NCI-H82 (cell line): ENCODE measurements around the gene FASN.
A peak's percentile ranks its signal among the peaks of the same experiment; 100 is the strongest.

Source experiments
- DNase-seq: peaks from one replicate; lab custom pipeline; 2025; lab: John Stamatoyannopoulos, UW

Gene FASN

DNA sequence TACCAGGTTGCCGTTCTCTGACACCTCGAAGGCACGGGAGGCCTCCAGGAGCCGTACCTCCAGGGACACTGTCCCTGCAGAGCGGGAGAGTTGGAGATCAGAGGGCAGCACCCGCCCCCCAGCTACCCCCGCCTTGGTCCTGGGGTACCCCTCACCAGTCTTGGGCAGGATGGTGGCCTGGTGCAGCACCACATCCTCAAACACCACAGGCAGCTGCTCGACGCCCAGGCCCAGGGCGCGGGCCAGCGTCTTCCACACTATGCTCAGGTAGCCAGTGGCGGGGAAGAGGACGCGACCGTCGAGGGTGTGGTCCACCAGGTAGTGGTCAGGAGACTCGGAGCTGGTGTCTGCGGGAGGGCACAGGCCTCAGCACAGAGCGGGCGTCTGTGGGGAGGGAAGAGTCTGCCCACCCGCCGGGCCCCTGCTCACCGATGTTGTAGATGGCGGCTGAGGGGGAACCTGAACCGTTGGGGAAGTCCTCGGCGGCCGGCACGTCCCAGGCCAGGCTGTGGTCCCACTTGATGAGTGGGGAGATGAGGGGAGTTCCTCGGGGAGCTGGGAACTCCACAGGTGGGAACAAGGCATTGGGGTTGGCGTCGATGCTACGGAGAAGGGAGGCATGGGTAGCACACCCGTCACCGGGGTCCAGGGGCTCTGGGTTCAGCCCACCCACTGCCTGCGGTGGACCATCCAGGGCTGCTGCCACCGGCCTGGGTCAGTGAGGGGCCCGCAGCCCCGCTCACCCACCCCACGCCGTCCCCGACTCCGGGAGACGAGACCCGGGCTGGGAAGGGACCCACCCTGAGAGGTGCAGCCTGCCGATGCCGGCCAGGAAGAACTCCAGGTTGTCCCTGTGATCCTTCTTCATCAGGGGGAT, 9.8 kb downstream of the FASN start:
- no peak for DNase-seq

GRCh38 chr17:82086941-82087906, 10.8 kb downstream of the FASN start:
- DNase-seq: no peak

- DNase-seq: no peak
Measured at GRCh38 chr17:82085931-82086764, 11.9 kb downstream of the FASN start.

- no peak for DNase-seq
Measured at GRCh38 chr17:82085031-82085861, 12.8 kb downstream of the FASN start.

- DNase-seq: no peak
Measured at GRCh38 chr17:82084373-82085030, 13.5 kb downstream of the FASN start.

DNA sequence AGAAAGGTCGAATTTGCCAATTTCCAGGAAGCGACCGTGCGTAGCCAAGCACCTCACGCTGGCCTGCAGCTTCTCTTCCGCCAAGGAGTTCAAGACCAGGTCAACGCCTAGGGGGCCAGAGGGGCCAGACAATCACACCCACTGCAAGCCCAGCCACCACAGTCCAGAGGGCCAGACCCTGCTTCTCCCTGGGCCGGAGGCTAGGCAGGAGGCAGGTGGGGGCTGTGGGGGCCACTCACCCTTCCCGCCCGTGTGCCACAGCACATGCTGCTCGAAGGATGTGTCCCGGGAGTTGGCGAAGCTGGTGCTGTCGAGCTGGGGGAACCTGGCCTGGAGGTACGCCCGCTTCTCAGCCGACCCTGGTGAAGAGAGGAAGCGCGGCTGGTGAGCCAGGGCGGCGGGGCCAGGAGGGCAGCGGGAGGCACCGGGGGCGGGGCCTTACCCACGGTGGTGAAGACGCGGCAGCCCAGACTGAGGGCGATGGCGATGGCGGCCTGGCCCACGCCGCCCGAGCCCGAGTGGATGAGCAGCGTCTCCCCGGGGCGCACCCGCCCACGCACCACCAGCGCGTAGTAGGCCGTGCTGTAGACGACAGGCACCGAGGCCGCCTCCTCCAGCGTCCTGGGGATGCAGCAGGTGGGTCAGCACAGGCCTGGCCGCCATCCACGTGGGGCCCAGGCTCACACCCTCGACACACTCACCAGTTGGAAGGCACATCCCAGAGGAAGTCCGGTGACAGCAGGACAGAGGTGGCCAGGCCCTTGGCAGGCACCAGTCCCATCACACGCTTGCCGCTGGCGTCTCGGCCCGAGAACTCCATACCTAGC, 14.3 kb downstream of the FASN start:
- no peak for DNase-seq

GRCh38 chr17:82083009-82083408, 15.0 kb downstream of the FASN start:
- no peak for DNase-seq

GRCh38 chr17:82082456-82082855, 15.6 kb downstream of the FASN start:
- no peak for DNase-seq

DNA sequence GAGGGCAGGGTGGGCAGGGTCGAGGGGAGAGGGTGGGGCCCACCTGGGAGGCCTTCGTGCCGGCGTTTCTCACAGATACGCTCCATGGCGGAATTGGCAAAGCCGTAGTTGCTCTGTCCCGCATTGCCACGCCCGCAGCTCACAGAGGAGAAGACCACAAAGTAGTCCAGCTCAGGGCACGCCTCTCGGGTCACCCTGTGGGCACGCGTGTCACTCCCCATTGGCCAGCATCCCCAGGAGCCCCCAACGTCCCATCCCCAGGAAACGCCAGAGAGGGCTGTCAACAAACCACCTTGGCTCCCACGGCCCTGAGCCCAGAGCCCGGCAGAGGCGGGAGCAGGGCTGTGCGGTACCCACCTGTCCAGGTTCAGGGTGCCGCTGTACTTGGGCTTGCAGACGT, 16.1 kb downstream of the FASN start:
- no peak for DNase-seq

- DNase-seq: no peak
Measured at GRCh38 chr17:82081546-82081945, 16.5 kb downstream of the FASN start.

DNA sequence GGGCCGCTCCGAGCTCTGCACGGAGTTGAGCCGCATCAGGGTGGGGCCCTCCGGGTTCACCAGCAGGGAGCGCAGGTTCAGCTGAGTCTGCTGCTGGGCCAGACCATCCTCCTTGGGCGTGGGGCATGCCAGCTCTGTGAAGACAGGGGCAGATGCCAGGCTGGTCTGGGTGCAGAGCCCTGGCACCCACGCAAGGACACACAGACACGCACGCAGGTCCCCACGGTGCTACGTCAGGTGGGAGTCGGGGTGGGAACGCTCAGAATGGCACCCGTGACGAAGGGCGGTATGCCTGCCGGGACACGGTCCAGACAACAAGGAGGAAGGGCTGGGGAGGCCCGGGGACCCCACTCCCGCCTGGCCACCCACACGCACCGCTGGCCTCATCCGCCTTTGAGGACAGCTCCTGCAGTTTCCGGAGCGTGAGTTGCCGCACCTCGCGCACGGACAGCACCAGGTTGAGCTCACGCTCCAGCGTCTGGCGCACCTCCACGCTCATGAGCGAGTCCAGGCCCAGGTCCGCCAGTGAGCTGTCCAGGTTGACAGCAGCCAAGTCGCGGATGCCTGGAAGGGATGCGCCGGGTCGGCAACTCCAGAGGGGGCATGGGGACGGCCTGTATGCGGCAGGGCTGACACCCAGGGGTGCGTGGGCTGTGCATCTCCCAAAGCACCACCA, 17.1 kb downstream of the FASN start:
- no peak for DNase-seq

GRCh38 chr17:82080048-82080788, 17.8 kb downstream of the FASN start:
- peak; percentile 36 for DNase-seq

GRCh38 chr17:82079001-82079677, 18.9 kb downstream of the FASN start:
- DNase-seq: no peak

DNA sequence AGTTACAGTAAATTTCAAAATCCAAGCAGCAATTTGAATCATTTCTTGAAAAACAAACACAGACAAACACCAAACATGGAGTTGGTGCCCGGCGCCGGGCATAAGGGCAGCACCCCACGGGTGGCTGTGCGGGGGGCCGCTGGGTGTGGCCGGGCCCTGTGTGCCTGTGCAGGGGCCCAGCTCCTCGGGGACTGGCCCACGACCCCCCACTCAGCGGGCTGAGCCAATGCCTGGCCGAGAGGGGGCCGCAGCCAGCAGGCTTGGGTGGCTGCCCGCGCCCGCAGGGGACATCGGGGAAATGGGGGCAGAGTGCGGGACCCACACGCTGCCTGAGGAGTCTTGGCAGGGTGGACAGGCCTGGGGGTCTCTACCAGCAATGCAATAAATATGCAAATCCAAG, 19.6 kb downstream of the FASN start:
- DNase-seq: no peak

DNA sequence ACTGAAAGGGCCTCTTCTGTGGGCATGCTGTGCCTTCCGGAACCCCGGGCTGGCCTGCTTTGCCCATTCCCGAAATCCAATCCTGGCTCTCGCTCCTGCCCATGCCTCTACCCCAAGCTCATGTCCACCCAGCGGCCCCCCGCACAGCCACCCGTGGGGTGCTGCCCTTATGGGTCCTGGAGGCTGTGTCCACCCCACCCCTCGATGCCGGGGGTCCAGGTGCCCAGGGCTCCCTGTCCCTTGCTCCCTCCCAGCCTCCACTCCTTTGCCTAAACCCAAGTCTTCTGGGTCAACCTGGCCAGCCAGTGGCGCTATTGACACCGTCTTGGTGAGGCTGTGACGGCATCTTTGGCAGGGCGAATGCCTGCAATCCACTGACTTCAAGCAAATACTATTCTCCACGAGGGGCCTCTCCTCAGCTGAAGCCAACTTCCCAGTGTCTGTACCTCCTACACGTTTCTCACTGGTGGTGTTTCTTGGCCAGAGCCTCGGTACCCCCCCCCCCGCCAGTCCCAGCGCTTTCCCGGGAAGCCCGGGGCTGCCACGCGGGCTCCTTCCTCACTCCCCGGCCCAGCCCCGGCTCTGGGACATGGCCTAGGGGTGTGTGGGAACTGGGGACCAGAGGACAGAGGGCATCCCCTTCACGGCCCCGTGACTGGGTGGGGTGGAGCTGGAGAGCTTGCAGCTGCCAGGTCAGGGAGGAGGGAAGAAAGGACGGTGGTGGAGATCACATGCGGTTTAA, 20.2 kb downstream of the FASN start:
- DNase-seq: no peak

- peak; percentile 39 for DNase-seq
Measured at GRCh38 chr17:82076785-82077591, 21.0 kb downstream of the FASN start.
